ENCODE measurements around the gene NPNT.
A peak's percentile ranks its signal among the peaks of the same experiment; 100 is the strongest.

Gene NPNT

GRCh38 chr4:105917171-105917685 is 22.0 kb downstream of the NPNT start:
- DNase-seq: no peak

- DNase-seq: no peak
Observed at GRCh38 chr4:105921301-105921700, 26.0 kb downstream of the NPNT start.

GRCh38 chr4:105923497-105924238 is 28.4 kb downstream of the NPNT start:
- DNase-seq: no peak

GRCh38 chr4:105924341-105924740 is 29.1 kb downstream of the NPNT start:
- DNase-seq: no peak

GRCh38 chr4:105930698-105931097 is 35.4 kb downstream of the NPNT start:
- DNase-seq: no peak

- no peak for DNase-seq
Observed at GRCh38 chr4:105933083-105933482, 37.8 kb downstream of the NPNT start.

- DNase-seq: peak; percentile 33 to 67
Observed at GRCh38 chr4:105934386-105934785, 39.1 kb downstream of the NPNT start.

GRCh38 chr4:105936901-105937300 is 41.6 kb downstream of the NPNT start:
- peak in 1 of 2 experiments; percentile 41 for DNase-seq

GRCh38 chr4:105937759-105938158 is 42.5 kb downstream of the NPNT start:
- no peak for DNase-seq

GRCh38 chr4:105943234-105943633 is 48.0 kb downstream of the NPNT start:
- DNase-seq: no peak

- no peak for DNase-seq
Observed at GRCh38 chr4:105944540-105944939, 49.3 kb downstream of the NPNT start.

GRCh38 chr4:105946771-105947170 is 51.5 kb downstream of the NPNT start:
- peak in 1 of 2 experiments; percentile 21 for DNase-seq

- DNase-seq: no peak
Observed at GRCh38 chr4:105950701-105951100, 55.4 kb downstream of the NPNT start.

- DNase-seq: no peak
Observed at GRCh38 chr4:105951198-105951597, 55.9 kb downstream of the NPNT start.

- peak in 1 of 2 experiments; percentile 51 for DNase-seq
Observed at GRCh38 chr4:105952591-105952990, 57.3 kb downstream of the NPNT start.

GRCh38 chr4:105956569-105956968 is 61.3 kb downstream of the NPNT start:
- no peak for DNase-seq

- DNase-seq: no peak
Observed at GRCh38 chr4:105957680-105958079, 62.4 kb downstream of the NPNT start.

GRCh38 chr4:105963461-105964400 is 68.5 kb downstream of the NPNT start:
- DNase-seq: no peak

GRCh38 chr4:105965183-105965800 is 70.0 kb downstream of the NPNT start:
- DNase-seq: no peak

GRCh38 chr4:105966051-105966450 is 70.8 kb downstream of the NPNT start:
- DNase-seq: no peak

GRCh38 chr4:105967058-105967658 is 71.9 kb downstream of the NPNT start:
- no peak for DNase-seq

- DNase-seq: no peak
Observed at GRCh38 chr4:105969575-105969974, 74.3 kb downstream of the NPNT start.

GRCh38 chr4:105970371-105970770 is 75.1 kb downstream of the NPNT start:
- no peak for DNase-seq
